GM12878 (cell line): ENCODE results near the gene TRAPPC4. TPM values are rescaled to one million over a fixed set of nuclear protein-coding genes. Genes with fewer than 3 reads are reported as not detected.

ENCODE experiments used
- YY1 ChIP-seq: IDR thresholded peaks from 2 replicates; pipeline ENCODE4 v1.6.1; 2011; ENCODE audit warnings: low read depth, mild to moderate bottlenecking, low read length
- polyA plus RNA-seq, 11 experiments: library from polyadenylated mRNA; depleted of rRNA in 4 of 11; unstranded in 6 of 11; stranded (reverse) in 5 of 11; fragments of >200 nt; fragmentation: Nextera tagmentation in 4 of 11; fragmentation: Illumina TruSeq in 1 of 11; extraction: Ambion mirVana in 4 of 11; extraction: Trizol in 1 of 11; gene quantifications; 1 replicate in 1 of 11; 2 replicates in 10 of 11; pipeline versions ENCODE4 v1.2.1 to v1.2.3, GENCODE V29; 2011 to 2016; ENCODE audit warnings: inconsistent platforms in 2 of 11, missing spikeins in 2 of 11, low read depth in 1 of 11
- total RNA-seq, 4 experiments: library from RNA; depleted of rRNA in 3 of 4; stranded (reverse); fragments of >200 nt in 3 of 4; fragmentation: Illumina TruSeq in 1 of 4; extraction: Trizol in 1 of 4; gene quantifications; 2 replicates each; pipeline versions ENCODE4 v1.2.1 to v1.2.3, GENCODE V29; 2013 to 2021
- TF ChIP-seq, protein P1 (sequence below): fragments of 450-650 bp; formaldehyde crosslinking; IDR thresholded peaks from 2 replicates; pipeline ENCODE4 v1.4.0; 2020; ENCODE audit warnings: mild to moderate bottlenecking, moderate library complexity
- TF ChIP-seq, protein P2 (sequence below): fragments of 450-650 bp; IDR thresholded peaks from 2 replicates; pipeline ENCODE4 v1.6.1; 2016; ENCODE audit warnings: mild to moderate bottlenecking, moderate library complexity, borderline replicate concordance

TRAPPC4 gene
- total and polyA plus RNA-seq, 10 of the 15 experiments (the other 5 are each of a cell fraction or from before 2014, with no cell fraction given): 61.6 to 231 (median 98.8) TPM

DNA sequence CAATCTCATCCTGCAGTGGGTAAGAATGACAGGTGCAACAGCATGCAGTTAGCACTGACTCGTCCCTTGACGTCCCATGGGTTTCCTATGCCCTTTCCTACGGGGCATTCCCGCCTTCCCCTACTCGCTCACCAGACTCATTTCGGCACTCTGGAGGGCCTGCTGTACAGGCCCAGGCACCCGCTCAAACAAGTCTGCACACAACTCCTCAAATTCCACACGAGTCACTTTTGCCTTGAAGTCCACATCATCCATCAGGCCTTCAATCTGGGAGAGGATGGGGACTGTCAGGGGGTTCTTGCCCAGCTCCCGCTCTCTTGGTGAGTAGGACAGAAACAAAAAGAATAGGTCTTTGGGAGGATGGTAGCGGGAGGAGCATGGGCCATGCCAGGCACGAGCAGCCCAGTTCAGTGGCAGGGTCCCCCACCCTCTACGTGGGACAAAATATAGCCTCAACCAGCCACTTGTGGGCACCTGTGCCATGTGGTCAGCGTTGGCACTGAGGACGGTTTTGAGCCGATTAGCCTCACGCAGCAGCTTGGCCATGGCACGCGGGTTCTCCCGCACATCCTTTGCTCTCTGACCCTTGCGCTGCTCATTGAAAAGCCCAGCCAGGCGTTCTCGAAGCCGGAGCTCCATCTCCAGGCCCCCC lies 33.7 kb downstream of the TRAPPC4 start (continued):
- TF ChIP-seq, protein P1, sequence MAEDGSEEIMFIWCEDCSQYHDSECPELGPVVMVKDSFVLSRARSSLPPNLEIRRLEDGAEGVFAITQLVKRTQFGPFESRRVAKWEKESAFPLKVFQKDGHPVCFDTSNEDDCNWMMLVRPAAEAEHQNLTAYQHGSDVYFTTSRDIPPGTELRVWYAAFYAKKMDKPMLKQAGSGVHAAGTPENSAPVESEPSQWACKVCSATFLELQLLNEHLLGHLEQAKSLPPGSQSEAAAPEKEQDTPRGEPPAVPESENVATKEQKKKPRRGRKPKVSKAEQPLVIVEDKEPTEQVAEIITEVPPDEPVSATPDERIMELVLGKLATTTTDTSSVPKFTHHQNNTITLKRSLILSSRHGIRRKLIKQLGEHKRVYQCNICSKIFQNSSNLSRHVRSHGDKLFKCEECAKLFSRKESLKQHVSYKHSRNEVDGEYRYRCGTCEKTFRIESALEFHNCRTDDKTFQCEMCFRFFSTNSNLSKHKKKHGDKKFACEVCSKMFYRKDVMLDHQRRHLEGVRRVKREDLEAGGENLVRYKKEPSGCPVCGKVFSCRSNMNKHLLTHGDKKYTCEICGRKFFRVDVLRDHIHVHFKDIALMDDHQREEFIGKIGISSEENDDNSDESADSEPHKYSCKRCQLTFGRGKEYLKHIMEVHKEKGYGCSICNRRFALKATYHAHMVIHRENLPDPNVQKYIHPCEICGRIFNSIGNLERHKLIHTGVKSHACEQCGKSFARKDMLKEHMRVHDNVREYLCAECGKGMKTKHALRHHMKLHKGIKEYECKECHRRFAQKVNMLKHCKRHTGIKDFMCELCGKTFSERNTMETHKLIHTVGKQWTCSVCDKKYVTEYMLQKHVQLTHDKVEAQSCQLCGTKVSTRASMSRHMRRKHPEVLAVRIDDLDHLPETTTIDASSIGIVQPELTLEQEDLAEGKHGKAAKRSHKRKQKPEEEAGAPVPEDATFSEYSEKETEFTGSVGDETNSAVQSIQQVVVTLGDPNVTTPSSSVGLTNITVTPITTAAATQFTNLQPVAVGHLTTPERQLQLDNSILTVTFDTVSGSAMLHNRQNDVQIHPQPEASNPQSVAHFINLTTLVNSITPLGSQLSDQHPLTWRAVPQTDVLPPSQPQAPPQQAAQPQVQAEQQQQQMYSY: no peak
- TF ChIP-seq, protein P2, sequence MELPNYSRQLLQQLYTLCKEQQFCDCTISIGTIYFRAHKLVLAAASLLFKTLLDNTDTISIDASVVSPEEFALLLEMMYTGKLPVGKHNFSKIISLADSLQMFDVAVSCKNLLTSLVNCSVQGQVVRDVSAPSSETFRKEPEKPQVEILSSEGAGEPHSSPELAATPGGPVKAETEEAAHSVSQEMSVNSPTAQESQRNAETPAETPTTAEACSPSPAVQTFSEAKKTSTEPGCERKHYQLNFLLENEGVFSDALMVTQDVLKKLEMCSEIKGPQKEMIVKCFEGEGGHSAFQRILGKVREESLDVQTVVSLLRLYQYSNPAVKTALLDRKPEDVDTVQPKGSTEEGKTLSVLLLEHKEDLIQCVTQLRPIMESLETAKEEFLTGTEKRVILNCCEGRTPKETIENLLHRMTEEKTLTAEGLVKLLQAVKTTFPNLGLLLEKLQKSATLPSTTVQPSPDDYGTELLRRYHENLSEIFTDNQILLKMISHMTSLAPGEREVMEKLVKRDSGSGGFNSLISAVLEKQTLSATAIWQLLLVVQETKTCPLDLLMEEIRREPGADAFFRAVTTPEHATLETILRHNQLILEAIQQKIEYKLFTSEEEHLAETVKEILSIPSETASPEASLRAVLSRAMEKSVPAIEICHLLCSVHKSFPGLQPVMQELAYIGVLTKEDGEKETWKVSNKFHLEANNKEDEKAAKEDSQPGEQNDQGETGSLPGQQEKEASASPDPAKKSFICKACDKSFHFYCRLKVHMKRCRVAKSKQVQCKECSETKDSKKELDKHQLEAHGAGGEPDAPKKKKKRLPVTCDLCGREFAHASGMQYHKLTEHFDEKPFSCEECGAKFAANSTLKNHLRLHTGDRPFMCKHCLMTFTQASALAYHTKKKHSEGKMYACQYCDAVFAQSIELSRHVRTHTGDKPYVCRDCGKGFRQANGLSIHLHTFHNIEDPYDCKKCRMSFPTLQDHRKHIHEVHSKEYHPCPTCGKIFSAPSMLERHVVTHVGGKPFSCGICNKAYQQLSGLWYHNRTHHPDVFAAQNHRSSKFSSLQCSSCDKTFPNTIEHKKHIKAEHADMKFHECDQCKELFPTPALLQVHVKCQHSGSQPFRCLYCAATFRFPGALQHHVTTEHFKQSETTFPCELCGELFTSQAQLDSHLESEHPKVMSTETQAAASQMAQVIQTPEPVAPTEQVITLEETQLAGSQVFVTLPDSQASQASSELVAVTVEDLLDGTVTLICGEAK: no peak
- no peak for TF ChIP-seq YY1
